NB4 (cell line): ENCODE data around the gene RSPH3.
A peak's percentile ranks its signal among the peaks of the same experiment; 100 is the strongest.

Experiments used
- DNase-seq: peaks from one replicate; pipeline ENCODE4 v3.0.0; 2010; ENCODE audit warnings: low read depth
- H3K4me3 ChIP-seq: one replicate; pipeline ENCODE4 v1.5.1; 2011; ENCODE audit warnings: mild to moderate bottlenecking, low read depth, low read length, moderate library complexity
- MYC ChIP-seq: IDR thresholded peaks from 2 replicates; pipeline ENCODE4 v1.6.1; 2011; ENCODE audit warnings: low read depth, low read length
- POLR2A ChIP-seq: IDR thresholded peaks from 2 replicates; pipeline ENCODE4 v1.6.1; 2011; ENCODE audit warnings: mild to moderate bottlenecking; ENCODE audit not compliant: insufficient read length; ENCODE audit errors: extremely low read depth
- TF ChIP-seq, protein P1 (sequence below): IDR thresholded peaks from one replicate; pipeline ENCODE4 v1.5.1; 2012; ENCODE audit warnings: low read depth, low read length
- TF ChIP-seq, protein P2 (sequence below): IDR thresholded peaks from 2 replicates; pipeline ENCODE4 v1.6.1; 2011; ENCODE audit warnings: low read depth, low read length

The RSPH3 gene

DNA sequence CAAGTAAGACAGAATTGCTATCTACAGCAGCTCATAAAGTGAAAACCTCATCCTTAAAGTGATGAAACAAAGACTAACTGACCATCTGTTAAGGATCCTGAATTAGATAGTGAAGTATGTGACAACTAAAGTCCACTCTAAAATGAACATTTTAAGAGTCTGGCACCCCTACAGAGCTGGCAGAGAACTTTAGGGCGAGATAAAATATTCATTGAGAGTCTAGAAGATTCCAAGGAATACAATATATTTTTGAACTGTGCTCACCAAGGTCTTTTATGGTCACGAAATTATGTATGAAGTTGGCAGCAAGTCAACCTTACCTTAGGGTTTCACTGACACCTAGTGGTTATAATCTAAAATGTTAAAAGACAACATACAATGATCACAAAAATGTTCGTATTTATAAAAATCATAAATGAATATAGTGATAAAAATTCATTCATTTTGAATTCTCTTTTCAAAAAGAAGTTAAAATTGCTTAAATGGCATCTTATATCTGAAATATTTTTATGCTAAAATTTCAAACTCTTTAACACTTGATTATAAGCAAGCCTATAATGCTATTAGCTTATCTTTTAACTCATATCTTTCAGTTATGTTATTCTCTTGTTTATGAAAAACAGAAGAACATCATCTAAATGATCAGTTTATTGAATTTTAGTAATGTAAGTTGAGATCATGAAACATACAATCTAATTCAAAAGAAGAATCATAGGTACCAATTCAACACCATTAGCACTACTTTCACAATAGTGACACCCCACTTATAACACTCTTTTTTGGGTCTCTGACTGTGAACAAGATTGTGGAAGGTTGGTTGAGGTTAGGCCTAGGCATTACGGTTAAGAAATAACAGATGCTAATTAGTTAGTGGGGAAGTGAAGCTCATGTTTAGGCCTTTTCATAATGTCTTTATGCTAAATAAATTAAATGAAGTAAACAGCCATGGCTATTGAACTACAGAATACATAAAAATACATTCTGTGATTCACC, 27.5 kb downstream of the RSPH3 start:
- TF ChIP-seq, protein P1, sequence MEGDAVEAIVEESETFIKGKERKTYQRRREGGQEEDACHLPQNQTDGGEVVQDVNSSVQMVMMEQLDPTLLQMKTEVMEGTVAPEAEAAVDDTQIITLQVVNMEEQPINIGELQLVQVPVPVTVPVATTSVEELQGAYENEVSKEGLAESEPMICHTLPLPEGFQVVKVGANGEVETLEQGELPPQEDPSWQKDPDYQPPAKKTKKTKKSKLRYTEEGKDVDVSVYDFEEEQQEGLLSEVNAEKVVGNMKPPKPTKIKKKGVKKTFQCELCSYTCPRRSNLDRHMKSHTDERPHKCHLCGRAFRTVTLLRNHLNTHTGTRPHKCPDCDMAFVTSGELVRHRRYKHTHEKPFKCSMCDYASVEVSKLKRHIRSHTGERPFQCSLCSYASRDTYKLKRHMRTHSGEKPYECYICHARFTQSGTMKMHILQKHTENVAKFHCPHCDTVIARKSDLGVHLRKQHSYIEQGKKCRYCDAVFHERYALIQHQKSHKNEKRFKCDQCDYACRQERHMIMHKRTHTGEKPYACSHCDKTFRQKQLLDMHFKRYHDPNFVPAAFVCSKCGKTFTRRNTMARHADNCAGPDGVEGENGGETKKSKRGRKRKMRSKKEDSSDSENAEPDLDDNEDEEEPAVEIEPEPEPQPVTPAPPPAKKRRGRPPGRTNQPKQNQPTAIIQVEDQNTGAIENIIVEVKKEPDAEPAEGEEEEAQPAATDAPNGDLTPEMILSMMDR = no peak
- TF ChIP-seq MYC (no peak), POLR2A (no peak)
- TF ChIP-seq, protein P2, sequence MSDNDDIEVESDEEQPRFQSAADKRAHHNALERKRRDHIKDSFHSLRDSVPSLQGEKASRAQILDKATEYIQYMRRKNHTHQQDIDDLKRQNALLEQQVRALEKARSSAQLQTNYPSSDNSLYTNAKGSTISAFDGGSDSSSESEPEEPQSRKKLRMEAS = no peak
- peak; percentile 69 for DNase-seq
- no peak overlapping the region for H3K4me3 ChIP-seq

DNA sequence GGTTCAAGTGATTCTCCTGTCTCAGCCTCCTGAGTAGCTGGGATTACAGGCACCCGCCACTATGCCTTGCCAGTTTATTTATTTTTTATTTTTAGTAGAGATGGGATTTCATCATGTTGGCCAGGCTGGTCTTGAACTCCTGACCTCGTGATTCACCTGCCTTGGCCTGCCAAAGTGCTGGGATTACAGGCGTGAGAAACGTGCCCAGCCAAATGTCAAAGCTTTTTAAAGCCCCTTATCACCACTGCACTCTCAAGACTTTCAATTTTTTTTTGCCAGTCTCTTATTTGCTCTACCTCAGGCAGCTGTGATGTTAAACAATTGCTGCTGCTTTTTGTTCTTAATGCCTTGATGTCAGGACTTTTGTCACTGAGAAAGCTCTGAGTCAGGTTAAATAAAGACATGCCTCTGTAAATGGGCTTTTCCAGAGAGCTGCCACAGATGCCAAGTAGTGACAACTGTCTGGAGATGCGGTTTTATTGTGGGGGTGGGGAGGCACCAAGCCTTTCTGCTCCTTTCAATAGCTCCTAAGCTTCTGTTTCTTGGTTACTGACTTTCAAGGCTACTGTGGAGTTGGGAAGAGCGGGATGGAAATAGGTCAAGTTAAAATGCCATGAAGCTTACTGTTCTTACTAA, 29.2 kb downstream of the RSPH3 start:
- TF ChIP-seq POLR2A (no peak), MYC (no peak)
- TF ChIP-seq, protein P1 = no peak
- TF ChIP-seq, protein P2 = no peak
- no peak for DNase-seq
- no peak overlapping the region for H3K4me3 ChIP-seq

DNA sequence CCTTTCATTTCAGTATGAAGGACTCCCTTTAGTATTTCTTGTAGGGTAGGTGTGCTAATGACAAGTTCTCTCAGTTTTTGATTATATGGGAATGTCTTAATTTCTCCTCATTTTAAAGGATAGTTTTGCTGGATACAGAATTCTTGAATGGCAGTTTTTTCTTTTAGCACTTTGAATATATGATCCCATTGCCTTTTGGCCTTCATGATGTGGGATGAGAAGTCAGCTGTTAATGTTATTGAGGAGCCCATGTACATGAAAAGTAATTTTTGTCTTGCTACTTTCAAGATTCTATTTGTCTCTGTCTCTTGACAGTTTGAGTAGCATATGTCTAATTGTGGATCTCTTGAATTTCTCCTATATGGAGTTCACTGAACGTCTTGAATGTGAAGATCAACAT, 30.9 kb downstream of the RSPH3 start:
- H3K4me3 ChIP-seq = no peak overlapping the region
- TF ChIP-seq, protein P1 = no peak
- TF ChIP-seq POLR2A = no peak
- TF ChIP-seq, protein P2 = no peak
- no peak for TF ChIP-seq MYC
- DNase-seq = no peak

DNA sequence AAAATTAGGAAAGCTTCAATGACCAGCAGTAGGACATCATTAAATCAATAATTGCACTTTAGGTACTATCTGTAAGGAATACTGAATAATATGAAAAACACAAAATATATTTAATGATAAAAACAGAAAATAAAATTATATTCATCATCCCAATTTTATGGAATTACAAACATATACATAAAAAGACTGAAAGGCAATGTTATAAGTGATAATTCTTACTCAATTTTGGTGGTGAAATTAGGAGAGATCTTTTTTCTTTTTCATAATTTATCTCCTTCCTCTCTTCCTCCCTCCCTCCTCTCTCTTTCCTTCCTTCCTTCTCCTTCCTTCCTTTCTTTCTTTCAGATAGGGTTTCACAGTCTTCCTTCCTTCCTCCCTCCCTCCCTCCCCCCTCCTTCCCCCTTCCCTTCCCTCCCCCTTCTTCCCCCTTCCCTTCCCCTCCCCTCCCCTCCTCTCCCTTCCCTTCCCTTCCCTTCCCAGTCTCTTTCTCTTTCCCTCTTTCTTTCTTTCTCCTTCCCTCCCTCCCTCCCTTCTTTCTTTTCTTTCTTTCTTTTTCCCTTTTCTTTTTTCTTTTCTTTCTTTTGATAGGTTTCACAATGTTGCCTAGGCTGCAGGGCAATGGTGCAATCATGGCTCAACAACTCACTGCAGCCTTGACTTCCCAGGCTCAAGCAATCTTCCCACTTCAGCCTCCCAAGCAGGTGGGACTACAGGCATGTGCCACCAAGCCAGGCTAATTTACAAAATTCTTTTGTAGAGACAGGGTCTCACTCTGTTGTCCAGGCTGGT, 36.8 kb downstream of the RSPH3 start:
- H3K4me3 ChIP-seq = no peak overlapping the region
- TF ChIP-seq MYC = no peak
- TF ChIP-seq, protein P1 = no peak
- TF ChIP-seq POLR2A = no peak
- TF ChIP-seq, protein P2 = no peak
- peak; percentile 19 for DNase-seq

DNA sequence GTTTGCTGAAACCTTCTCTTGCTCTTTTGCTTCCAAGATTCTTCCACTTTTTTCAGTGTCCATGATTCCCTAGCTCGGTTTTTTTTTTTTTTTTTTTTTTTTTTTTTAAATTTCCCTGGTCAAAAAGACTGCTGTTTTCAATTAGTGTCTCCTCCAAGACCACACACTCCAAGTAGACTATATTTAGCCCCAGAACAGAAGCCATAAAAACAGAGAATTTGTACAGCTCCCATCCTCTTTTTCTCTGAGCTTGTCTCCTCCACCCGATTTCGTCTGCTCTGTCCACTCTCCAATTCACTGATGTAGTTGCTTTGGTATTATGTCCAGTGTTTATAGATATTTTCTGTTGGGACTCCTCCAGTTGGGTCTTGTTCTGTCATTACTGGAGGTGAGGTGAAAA, 37.6 kb downstream of the RSPH3 start:
- no peak for DNase-seq
- TF ChIP-seq MYC (no peak), POLR2A (no peak)
- TF ChIP-seq, protein P2 = no peak
- TF ChIP-seq, protein P1 = no peak
- no peak overlapping the region for H3K4me3 ChIP-seq
